BLaER1 treated with 17β-estradiol and CSF1 and Interleukin-3, amounts not matched to agents 10 nM and 100 nM (cell line): Measurements from ENCODE around the gene LRRC27.

ENCODE experiments used
- H3K27ac ChIP-seq, 11 experiments: shearing (Covaris generic); formaldehyde crosslinking; 2 replicates each; pipeline ENCODE4 v1.8.1; 2022
- H3K27me3 ChIP-seq, 11 experiments: shearing (Covaris generic); formaldehyde crosslinking; 2 replicates each; pipeline ENCODE4 v1.8.1; 2022
- H3K36me3 ChIP-seq, 11 experiments: shearing (Covaris generic); formaldehyde crosslinking; 2 replicates each; pipeline ENCODE4 v1.8.1; 2022
- H3K4me1 ChIP-seq, 10 experiments: shearing (Covaris generic); formaldehyde crosslinking; 2 replicates each; pipeline ENCODE4 v1.8.1; 2022
- H3K4me2 ChIP-seq, 11 experiments: shearing (Covaris generic); formaldehyde crosslinking; 2 replicates each; pipeline ENCODE4 v1.8.1; 2022
- H3K4me3 ChIP-seq, 10 experiments: shearing (Covaris generic); formaldehyde crosslinking; 2 replicates each; pipeline ENCODE4 v1.8.1; 2022
- H3K9ac ChIP-seq, 11 experiments: shearing (Covaris generic); formaldehyde crosslinking; 2 replicates each; pipeline ENCODE4 v1.8.1; 2022
- H3K9me3 ChIP-seq, 11 experiments: shearing (Covaris generic); formaldehyde crosslinking; replicated peaks in 1 of 11; 2 replicates each; pipeline ENCODE4 v1.8.1; 2022
- H4K20me1 ChIP-seq, 11 experiments: shearing (Covaris generic); formaldehyde crosslinking; 2 replicates each; pipeline ENCODE4 v1.8.1; 2022
- Cebpa-rat ChIP-seq, 11 experiments: shearing (Covaris generic); IDR thresholded peaks; 2 replicates each; pipeline ENCODE4 v1.8.1; 2022

Gene LRRC27

DNA sequence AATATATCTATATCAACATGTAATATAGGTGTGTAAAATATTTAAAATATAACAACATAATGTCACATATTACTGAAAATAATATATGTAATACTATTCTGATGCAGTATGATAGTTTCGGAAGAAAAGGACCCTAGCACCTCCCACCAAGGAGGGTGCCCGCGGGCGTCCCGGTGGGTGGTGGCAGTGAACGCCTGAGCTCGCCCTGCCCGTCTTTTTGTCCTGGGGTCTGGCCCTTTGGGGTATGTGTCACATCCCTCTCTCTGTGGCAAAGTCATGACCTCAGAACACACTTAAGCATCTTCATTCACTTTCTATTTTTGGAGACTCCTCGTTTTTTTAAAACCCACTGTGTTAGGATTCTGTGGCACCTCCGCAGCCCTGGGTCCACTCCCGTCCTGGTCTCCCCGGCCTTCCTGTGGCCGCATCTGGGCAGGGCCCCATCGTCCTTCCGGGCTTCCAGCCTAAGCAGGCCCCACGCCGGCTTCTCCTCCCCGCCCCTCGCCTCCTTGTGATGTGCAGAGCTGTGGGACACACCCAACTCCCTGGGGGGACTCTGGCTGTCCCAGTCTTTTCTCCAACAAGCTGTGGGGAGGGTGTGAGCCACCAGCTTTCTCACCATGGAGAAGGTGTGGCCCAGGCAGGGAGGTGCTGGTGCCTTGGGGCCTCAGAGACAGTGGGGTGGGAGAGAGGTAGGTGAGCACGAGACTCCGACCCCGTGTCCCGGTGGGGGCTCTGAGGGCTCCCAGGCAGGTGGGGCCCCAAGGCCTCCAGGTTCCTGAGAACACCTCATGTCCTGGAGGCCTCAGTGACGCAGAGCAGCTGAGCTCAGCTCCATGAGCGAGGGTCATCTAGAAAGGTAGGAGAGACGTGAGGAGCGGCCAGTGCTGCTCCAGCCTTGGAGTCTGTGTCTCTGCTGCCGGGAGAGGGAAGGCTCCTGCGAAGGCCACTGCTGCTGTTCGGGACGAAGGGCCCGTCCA, 81.5 kb downstream of the LRRC27 start:
- TF ChIP-seq Cebpa-rat (IDR thresholded peaks at IDR 0.05): no peak
- Histone ChIP-seq H3K27me3 (0 out of 22 replicates have a peak, but pooled peaks cover 0 to 6% (median 0%) of the 10 kb centered on the region in 11 experiments), H4K20me1 (peaks cover 0 to 79% (median 8%) of the 10 kb centered on the region in 11 experiments; a peak in 10 of 22 replicates), H3K9ac (peak overlapping the region; percentile 2 to 65 (median 53); a peak in 19 of 22 replicates), H3K36me3 (peaks cover 0 to 9% (median 0%) of the 10 kb centered on the region in 11 experiments; a peak in 3 of 22 replicates), H3K27ac (peak overlapping the region in 8 of 11 experiments; percentile 20 to 68 (median 50); a peak in 13 of 22 replicates), H3K4me3 (peak overlapping the region in 3 of 10 experiments; percentile 3 to 31 (median 23); a peak in 4 of 20 replicates), H3K9me3 (no peaks in the 10 kb centered on the region), H3K4me2 (peak overlapping the region; percentile 82 to 99 (median 96)), H3K4me1 (peaks cover 96 to 100% (median 100%) of the 10 kb centered on the region in 10 experiments)

DNA sequence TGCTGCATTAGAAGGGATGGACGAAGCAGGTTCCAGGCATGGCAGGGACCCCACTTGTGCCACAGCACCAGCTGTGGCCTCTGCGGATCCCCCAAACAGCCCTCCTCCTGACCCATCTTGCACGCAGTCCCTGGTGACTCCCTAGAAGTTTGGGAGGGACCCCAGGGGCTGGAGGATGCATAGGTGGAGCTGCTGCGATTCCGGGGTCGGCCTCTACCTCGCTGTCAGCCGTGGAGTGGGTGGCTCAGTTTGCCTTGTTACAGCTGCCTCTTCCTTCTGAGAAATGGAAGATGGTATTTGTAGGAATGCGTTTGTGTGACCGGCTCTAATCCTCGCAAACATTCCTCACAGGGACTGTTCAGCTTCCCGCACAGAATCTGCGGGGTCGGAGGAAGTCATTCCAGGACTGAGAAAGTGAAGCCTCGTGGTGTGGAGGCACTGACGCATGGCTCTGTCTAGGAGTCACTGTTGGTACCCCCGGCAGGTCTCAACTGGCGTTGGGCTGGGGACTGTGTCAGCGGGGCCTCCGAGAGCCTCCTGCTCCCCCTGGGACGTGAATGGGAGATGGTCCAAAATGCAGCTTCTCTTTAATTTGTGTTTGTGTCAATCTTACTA, 82.5 kb downstream of the LRRC27 start:
- Histone ChIP-seq H3K27me3 (0 out of 22 replicates have a peak, but pooled peaks cover 0 to 6% (median 0%) of the 10 kb centered on the region in 11 experiments), H3K4me3 (no peak overlapping the region)

DNA sequence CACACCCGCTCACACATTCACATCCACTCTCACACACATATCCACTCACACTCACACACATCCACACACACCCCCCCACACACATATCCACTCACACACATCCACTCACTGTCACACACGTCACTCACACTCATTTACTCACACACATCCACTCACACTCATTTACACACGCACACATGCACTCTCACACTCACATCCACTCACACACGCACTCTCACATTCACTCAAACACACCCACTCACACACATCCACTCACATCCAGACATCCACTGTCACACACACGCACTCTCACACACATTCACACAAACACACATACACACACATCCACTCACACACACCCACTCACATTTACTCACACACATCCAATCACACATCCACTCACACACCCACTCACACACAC, 83.3 kb downstream of the LRRC27 start:
- Histone ChIP-seq H3K4me3 (no peak overlapping the region), H3K4me2 (peak overlapping the region in 8 of 11 experiments; percentile 86 to 99 (median 96); a peak in 9 of 22 replicates), H3K4me1 (peaks cover 94 to 99% (median 98%) of the 10 kb centered on the region in 10 experiments), H3K36me3 (peaks cover 0 to 9% (median 0%) of the 10 kb centered on the region in 11 experiments; a peak in 3 of 22 replicates), H3K27ac (no peak overlapping the region), H4K20me1 (peaks cover 0 to 66% (median 0%) of the 10 kb centered on the region in 11 experiments; a peak in 7 of 22 replicates), H3K27me3 (0 out of 22 replicates have a peak, but pooled peaks cover 0 to 6% (median 0%) of the 10 kb centered on the region in 11 experiments), H3K9me3 (no peaks in the 10 kb centered on the region), H3K9ac (no peak overlapping the region)
- TF ChIP-seq Cebpa-rat (IDR thresholded peaks at IDR 0.05): no peak

More for the DNA sequence above, 82.5 kb downstream of the LRRC27 start:
- H4K20me1 ChIP-seq: peaks cover 0 to 74% (median 0%) of the 10 kb centered on the region in 11 experiments; a peak in 6 of 22 replicates
- H3K9ac ChIP-seq: peak overlapping the region in 4 of 11 experiments; percentile 21 to 65 (median 42); a peak in 3 of 22 replicates
- no peak for TF ChIP-seq Cebpa-rat (IDR thresholded peaks at IDR 0.05)
- H3K36me3 ChIP-seq: peaks cover 0 to 9% (median 0%) of the 10 kb centered on the region in 11 experiments; a peak in 3 of 22 replicates
- H3K9me3 ChIP-seq: no peaks in the 10 kb centered on the region
- H3K27ac ChIP-seq: no peak overlapping the region
- peaks cover 94 to 99% (median 98%) of the 10 kb centered on the region in 10 experiments for H3K4me1 ChIP-seq
- peak overlapping the region; percentile 82 to 99 (median 96) for H3K4me2 ChIP-seq

DNA sequence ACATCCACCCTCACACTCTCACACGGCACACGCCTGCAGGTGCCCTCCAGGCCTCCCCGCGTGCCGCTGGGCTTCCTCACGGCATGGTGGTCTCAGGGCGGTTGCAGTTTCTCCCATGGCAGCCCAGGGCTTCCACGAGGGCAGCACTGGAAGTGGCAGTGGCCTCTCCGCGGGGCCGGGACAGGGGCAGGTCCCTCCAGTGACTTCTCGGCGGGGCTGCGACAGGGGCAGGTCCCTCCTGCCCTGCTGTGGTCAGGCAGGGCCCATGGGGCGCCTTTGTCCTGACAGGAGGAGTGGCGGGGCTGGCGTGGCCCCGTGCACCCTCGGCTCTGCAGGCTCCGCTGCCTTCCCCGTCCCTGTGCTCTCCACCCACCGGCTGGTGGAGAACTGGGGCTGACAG, 84.0 kb downstream of the LRRC27 start:
- H3K4me3 ChIP-seq: no peak overlapping the region
- TF ChIP-seq Cebpa-rat (IDR thresholded peaks at IDR 0.05): no peak
- peak overlapping the region; percentile 71 to 99 (median 86) for H3K4me2 ChIP-seq
- no peaks in the 10 kb centered on the region for H3K9me3 ChIP-seq
- peaks cover 0 to 59% (median 0%) of the 10 kb centered on the region in 11 experiments; a peak in 8 of 22 replicates for H4K20me1 ChIP-seq
- H3K27me3 ChIP-seq: 0 out of 22 replicates have a peak, but pooled peaks cover 0 to 2% (median 0%) of the 10 kb centered on the region in 11 experiments
- 0 out of 22 replicates have a peak overlapping the region, but pooled peaks of 1 of the 11 experiments have one; percentile 72 for H3K27ac ChIP-seq
- peaks cover 0 to 9% (median 0%) of the 10 kb centered on the region in 11 experiments; a peak in 2 of 22 replicates for H3K36me3 ChIP-seq
- H3K4me1 ChIP-seq: peaks cover 94 to 99% (median 98%) of the 10 kb centered on the region in 10 experiments
- H3K9ac ChIP-seq: peak overlapping the region in 5 of 11 experiments; percentile 13 to 65 (median 29); a peak in 6 of 22 replicates

DNA sequence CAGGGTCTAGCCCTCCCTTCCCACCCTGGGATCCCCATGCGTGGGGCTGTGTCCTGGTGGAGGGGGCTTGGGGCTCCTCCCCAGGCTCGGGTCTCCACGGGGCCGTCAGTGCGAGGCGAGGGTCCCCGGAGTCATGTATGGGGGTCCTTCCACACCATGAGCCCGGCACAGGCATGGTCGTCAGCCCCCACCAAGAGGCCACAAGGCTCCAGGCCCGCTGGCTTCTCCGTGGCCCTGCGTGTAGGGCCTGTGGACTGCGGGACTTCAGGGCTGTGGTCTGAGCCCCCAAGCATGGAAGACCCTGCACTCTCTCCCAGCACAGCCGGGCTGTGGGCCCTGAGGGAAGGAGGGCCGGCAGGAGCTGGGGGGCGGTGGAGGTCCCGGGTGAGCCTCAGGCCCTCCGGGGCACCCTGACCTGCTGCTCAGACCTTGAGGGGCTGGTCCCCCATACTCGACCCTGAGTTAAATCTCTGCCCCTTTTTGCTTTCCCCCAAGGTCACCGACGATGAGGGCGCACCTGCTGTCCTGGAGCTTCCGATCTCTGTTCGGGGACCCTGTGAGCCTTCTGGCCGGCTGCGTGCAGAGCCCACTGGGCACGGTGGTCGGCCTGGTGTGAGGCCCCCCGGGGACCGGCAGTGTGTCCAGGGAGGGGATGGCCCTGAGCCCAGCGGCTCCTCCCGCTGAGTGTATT, 84.7 kb downstream of the LRRC27 start:
- no peak for TF ChIP-seq Cebpa-rat (IDR thresholded peaks at IDR 0.05)
- Histone ChIP-seq H3K9me3 (no peaks in the 10 kb centered on the region), H3K27ac (peak overlapping the region in 7 of 11 experiments; percentile 1 to 75 (median 71); a peak in 9 of 22 replicates), H4K20me1 (peaks cover 0 to 57% (median 0%) of the 10 kb centered on the region in 11 experiments; a peak in 7 of 22 replicates), H3K4me1 (peaks cover 94 to 99% (median 97%) of the 10 kb centered on the region in 10 experiments), H3K36me3 (peaks cover 0 to 9% (median 0%) of the 10 kb centered on the region in 11 experiments; a peak in 2 of 22 replicates), H3K4me3 (no peak overlapping the region), H3K4me2 (peak overlapping the region; percentile 71 to 99 (median 86)), H3K27me3 (no peaks in the 10 kb centered on the region), H3K9ac (peak overlapping the region in 8 of 11 experiments; percentile 24 to 65 (median 54); a peak in 10 of 22 replicates)

DNA sequence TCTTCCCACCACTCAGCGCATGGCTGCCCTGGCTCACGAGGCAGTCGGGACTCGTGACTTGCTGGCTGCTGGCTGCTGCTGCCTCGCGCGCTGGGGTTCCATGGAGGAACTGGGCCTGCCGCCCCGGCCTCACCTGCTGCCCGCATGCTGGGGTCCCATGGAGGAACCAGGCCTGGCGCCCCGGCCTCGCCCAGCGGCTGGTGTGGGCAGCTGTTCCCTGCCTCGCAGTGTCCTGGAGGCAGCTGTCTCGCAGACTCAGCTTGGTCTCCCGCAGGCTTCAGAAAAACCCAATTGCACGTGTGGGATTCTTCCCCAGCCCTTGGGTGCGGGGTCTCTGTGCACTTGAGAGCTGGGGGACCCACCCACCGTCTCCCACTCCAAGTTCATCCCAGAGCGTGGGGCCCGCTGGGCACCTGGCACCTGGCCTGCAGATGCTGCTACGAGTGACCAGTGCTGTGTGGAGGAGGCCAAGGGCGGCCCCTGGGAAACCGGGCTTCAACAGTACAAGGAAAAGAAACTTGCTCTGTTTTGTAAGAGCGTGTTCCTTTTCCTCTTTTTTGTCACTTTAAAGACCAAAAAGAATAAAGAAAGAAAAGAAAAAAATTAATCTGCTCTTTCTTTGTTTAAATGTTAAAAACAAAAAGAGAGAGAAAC, 85.4 kb downstream of the LRRC27 start:
- Histone ChIP-seq H3K4me1 (peaks cover 94 to 99% (median 97%) of the 10 kb centered on the region in 10 experiments), H3K36me3 (peaks cover 0 to 9% (median 0%) of the 10 kb centered on the region in 11 experiments; a peak in 2 of 22 replicates), H3K4me3 (peak overlapping the region in 1 of 10 experiments; percentile 3; a peak in 1 of 20 replicates), H3K9me3 (no peaks in the 10 kb centered on the region), H3K27me3 (no peaks in the 10 kb centered on the region), H3K27ac (peak overlapping the region in 10 of 11 experiments; percentile 24 to 75 (median 67); a peak in 16 of 22 replicates), H4K20me1 (peaks cover 0 to 57% (median 0%) of the 10 kb centered on the region in 11 experiments; a peak in 6 of 22 replicates), H3K9ac (peak overlapping the region; percentile 8 to 65 (median 53); a peak in 18 of 22 replicates), H3K4me2 (peak overlapping the region; percentile 71 to 99 (median 86))
- TF ChIP-seq Cebpa-rat (IDR thresholded peaks at IDR 0.05): no peak

DNA sequence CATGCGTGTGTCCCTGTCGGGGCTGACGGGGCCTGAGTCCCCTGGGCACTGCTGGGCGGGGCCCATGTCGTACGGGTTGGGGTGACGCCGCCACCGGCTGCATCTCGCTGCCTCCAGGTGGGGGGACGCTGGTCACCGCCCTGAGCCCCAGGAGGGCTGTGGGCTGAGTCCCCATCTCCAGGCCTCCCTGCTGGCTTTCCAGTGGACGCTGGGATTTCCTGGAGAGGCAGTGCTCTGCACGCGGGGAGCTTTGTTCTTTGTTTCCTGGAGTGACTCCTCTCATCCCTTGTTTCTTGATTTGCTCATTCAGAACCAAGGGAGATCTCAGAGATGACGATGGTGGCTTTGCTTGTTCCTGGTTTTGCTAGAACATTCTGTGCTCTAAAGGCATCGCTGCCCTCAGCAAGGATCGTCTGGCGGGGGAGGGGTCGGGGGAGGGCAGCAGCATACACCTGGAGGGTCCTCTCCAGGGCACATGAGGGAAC, 86.0 kb downstream of the LRRC27 start:
- peak overlapping the region; percentile 8 to 65 (median 53); a peak in 18 of 22 replicates for H3K9ac ChIP-seq
- peak overlapping the region in 10 of 11 experiments; percentile 24 to 75 (median 67); a peak in 18 of 22 replicates for H3K27ac ChIP-seq
- peaks cover 94 to 99% (median 97%) of the 10 kb centered on the region in 10 experiments for H3K4me1 ChIP-seq
- H3K4me2 ChIP-seq: peak overlapping the region; percentile 71 to 99 (median 86)
- H4K20me1 ChIP-seq: peaks cover 0 to 56% (median 0%) of the 10 kb centered on the region in 11 experiments; a peak in 6 of 22 replicates
- no peaks in the 10 kb centered on the region for H3K27me3 ChIP-seq
- peaks cover 0 to 9% (median 0%) of the 10 kb centered on the region in 11 experiments; a peak in 2 of 22 replicates for H3K36me3 ChIP-seq
- TF ChIP-seq Cebpa-rat (IDR thresholded peaks at IDR 0.05): no peak
- no peak overlapping the region for H3K4me3 ChIP-seq
- H3K9me3 ChIP-seq: no peaks in the 10 kb centered on the region
